Measurements from ENCODE around the gene FLYWCH1. TPM values are rescaled to one million over a fixed set of nuclear protein-coding genes. Genes with fewer than 3 reads are reported as not detected.

The FLYWCH1 gene
- total RNA-seq, 1 donor from 2014 or later: 21.6 TPM

DNA sequence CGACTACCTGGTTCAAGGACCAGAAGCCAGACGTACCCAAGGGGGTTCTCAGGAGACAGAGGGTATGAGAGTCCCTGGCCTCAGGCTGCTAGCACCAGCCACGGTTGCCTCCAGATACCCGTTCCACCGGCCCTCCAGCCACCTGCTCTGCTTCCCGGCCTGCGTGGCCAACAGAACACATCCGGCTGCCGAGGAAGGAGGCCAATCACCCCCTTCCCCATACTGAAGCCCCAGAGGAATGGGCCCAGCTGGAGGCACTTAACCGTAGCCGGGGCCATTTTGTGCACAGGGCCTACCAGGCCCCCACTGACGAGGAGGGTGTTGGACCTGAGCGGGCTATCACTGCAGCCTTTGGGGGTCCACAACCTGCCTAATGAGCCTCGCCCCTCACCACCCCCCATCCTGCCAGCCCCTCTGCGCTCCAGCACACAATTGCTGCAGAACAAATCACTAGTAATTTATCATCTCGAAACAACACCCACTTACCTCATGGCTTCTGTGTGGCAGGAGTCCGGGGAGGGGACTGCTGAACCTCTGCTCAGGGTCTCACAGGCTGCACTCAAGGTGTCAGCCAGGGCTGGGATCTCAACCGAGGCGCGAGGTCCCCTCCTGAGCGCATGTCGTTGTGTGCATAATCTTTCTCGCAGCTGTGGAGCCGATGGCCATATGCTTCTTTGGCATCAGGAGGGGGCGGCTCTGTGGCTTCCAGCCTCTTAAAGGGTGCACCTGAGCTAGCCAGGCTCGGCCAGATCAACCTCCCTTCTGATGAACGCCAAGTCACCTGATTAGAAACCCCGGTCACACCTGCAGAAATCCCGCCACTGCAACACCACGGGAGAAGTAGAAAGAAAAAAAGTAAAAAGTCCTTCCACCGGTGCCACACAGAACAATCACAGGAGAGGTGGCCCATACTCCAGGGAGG, 42.2 kb downstream of the FLYWCH1 start:
- no peak for DNase-seq

DNA sequence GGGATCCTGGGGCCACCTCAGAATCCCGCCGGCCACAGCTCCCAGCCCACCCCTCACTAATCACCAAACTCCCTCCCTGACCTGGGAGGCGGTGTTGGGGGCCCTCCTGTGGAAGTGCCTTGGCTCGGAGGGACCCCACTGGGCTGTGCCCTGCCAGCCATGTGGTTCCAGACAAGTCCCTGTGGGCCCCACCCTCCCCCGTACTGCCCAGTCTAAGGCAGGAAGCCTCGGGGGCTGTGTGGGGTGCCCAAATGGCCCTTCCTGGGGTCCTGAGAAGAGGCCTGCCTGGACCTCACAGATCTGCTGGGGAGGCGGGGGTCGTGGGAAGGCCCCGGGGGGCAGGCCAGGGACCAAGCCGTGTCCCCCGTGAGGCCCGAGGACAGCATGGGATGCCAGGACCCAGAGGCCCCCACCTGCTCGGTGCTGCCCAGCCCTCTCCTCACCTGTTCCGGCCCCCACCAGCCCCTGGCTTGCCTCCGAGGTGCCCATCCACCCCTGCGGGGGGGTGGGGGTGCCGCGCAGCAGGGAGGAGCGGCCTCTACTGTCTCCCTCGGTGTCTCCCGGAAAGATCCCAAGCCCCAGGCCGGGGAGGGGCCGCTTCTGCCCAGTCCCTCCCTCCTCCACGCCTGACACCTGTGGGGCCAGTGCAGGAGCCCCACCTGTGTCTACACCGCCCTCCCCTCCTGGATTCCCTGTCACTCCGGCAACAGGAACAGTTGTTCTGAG, 43.1 kb downstream of the FLYWCH1 start:
- no peak for DNase-seq

DNA sequence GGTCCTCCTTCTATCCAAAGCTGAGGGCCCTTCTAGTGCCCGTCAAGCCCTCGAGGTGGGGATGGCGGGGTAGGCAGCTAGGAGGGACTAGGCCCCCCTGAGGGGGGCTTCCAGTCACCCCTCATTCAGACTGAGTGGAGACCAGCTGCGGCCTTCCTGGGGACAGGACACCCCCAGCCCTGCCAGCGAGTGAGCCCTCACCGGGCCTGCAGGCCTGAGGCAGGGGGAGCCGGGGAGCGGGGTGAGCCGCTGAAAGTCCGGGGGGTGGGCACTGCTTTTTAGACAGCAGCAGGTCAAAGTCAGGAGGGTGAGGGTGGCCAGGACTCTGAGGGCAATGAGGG, 43.7 kb downstream of the FLYWCH1 start:
- no peak for DNase-seq

DNA sequence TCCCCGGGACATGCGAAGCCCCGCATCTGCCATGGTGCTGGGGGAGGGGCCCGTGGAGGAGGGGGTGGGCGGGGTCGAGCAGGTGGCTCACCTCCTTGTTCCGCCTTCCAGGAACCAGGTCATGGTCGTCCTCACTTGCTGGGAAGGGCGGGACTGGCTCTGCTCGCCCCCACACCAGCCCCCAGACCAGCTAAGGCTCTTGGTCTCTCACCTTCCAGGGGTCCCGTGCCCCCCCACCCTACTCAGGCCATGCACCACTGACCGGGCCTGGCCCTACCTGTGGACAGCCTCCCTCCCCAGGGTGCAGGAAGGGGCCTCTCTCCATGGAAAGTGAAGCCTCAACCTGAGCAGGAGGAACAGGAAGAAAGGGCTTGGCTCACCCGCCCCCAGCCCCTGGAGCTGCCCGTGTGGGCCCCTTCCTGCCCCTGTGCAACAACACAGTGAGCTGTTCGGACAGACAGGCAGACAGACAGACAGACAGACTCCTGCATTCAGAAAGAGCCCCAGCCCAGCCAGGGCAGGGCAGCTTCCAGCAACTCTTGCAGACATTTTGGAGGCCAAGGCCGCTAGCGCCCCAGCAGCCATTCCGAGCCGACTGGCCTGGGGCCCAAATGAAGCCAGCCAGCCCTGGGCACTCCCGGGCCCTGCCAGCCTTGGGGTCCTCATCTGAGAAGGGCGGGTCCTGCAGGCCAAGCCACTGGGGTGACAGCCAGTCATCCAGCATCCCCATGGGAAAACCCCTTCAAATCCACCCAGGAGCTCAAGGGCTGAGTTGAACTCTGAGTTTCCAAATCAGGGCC, 44.2 kb downstream of the FLYWCH1 start:
- DNase-seq: no peak

DNA sequence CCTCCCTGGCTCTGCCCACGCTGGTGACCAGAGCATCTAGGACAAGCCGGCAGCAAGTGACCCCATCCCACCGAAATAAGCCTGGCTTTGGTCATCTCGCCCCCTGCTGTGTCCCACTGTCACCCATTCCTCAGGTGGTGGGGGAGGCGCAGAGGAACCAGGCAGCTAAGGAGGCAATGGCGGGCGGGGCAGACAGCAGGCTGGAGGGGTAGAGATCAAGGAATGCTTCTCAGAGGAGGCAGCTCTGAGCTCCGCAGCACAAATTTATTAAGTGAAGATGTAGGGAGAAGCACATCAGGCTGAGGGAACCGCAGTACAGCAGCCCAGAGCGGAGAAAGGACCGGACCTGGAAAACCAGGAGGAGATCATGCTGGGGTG, 44.8 kb downstream of the FLYWCH1 start:
- no peak for DNase-seq

DNA sequence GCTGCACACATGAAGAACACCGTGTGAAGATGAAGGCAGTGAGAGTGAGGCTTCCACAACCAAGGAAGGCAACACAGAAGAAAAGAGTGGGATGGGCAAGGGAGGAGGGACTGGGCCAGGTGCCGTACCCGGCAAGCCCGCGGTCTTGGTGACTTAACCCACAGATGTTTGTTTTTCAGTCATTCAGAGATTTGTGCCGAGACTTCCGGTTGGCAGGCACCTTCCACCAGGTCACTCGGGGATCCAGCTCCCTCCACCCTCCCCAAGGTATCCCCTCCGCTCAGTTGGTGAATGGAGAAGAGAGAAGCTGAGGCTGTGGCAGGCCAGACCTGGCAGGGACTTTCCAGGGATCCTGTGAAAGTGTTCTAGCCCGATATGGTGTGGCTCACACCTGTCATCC, 47.5 kb downstream of the FLYWCH1 start:
- no peak for DNase-seq

DNA sequence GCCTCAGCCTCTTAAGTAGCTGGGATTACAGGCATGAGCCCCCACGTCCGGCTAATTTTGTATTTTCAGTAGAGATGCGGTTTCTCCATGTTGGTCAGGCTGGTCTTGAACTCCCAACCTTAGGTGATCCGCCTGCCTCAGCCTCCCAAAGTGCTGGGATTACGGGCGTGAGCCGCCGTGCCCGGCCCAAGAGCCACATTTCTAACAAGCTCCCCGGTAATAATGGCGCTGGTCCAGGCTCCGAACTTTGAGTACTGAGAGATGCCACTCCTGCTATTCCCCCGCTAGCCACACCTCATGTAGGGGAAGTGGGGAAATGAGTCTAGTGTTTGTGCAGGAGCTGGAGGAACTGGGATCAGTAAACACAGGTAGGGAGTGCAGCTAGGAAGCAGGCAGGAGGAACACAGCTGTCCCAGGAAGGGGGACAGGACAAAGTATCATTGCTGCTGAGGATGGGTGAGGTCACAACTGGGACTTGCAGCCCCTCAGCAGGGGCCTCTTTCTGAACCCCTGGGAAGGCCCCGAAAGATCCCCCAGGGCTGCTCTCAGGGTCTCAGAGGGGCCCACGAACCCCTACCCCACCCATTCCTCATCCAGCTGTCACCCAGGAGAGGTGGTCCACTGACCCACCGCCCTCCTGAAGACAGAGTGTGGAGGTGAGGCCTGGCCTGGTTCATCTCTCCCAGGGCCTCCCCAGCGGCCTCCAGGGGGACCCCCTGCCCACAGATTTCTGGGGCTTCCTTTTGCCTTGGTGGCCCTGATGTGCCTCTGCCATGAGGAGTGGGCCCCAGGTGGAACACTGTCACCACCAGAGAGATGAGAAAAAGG, 48.7 kb downstream of the FLYWCH1 start:
- no peak for DNase-seq

DNA sequence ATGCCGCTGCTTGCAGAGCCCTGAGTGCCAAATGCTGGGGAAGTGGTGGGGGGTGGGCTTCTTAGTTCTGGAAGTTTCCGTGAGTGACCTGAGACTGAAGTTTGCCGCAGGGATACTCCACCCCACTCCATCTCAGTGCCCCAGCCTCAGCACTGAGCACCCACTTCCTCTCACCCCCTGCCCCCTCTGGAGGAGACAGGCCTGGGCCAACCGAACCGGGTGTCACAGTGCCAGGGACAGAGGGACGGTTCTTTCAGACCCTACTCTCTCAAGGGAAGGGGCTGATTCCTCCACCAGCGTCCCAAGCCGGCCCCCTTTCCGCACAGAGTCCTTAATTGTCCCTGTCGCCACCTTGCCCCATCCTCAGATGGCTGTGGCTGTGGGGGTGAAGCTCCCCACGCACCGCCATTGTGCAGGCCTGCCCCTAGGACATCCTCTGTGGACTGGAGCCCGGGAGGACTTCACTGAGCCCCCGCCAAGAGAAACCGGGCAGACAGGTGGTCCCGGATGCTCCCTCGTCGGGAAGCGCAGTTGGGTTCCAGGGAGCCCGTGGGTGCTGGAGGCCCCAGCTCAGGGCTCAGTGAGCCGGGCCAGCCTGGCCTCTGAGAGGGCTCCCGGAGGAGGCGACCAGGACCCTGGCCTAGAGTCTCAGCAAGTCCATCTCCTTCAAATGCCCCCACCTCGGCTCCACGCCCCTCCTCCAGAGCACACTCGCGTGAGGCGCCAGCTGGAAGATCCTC, 50.8 kb downstream of the FLYWCH1 start:
- no peak for DNase-seq

DNA sequence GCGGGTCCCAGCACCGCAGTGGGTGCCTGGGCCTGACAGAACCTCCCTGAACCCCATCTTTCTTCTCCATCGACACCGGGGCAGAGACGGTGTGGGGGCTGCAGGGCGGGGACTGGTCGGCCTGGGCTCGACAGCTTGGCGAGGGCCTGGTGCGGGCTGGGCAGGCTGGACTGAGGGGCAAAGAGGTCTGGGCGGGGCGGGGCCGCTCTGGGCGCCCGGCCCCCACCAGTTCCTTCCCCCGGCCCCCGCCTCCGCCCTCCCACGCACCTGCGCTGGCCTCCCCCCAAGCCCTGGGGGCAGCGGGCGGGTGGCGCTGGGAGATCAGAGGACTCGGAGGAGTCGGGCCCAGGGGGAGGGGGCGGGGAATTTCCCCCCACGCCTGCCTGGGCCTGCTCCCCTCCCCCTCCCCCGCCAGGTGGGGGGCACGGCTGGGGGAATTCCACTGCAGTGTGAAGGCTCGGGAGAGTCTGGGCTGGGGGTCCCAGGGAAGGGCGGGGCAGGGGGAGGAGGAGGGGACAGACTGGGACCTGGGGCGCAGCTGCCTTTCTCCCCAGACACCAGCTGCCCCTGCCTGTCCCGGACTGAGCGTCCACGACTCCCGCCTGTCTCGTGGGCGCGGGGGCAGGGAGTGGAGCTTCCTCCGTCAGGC, 51.5 kb downstream of the FLYWCH1 start:
- DNase-seq: peak; percentile 73

DNA sequence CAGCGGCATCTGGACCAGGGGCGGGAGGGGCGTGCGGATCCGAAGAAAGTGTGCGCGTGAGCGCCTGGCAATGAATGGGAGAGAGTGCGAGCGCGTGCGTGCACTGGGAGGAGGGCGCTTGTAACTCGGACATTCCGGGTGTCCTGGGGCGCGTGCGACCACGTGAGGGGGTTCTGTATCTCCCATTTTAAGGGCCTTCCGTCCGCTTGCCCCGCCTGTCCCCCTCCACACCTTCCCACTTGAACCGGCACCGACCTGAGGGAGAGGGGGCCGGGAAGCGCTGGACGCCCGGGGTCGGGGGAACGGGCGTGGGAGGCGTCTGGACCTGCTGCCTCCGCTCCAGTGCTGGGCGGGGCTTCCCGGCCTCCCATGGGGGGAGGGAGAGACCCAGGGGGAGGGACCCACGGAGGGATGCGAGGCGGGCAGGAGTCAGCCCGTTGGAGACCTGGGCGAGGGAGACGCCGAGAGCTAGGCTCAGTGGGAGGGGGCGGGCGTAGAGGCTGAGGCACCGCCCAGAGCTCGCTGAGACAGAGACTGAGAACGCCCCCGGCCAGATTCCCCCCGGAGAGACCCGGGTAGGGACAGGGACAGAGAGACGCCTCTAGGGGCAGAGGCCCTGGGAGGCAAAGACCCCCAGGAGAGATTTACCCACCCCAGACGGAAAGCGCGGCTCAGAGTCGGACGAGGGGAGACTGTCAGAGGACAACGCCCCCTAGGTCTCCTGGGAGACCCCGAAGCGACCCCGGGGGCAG, 52.2 kb downstream of the FLYWCH1 start, which contains the start of gene KREMEN2:
Gene KREMEN2 (plus strand): TSS at position 553 of the 752 bp plus-strand sequence. CDS start 246 bp downstream, outside the sequence.
- peak; percentile 73 for DNase-seq

DNA sequence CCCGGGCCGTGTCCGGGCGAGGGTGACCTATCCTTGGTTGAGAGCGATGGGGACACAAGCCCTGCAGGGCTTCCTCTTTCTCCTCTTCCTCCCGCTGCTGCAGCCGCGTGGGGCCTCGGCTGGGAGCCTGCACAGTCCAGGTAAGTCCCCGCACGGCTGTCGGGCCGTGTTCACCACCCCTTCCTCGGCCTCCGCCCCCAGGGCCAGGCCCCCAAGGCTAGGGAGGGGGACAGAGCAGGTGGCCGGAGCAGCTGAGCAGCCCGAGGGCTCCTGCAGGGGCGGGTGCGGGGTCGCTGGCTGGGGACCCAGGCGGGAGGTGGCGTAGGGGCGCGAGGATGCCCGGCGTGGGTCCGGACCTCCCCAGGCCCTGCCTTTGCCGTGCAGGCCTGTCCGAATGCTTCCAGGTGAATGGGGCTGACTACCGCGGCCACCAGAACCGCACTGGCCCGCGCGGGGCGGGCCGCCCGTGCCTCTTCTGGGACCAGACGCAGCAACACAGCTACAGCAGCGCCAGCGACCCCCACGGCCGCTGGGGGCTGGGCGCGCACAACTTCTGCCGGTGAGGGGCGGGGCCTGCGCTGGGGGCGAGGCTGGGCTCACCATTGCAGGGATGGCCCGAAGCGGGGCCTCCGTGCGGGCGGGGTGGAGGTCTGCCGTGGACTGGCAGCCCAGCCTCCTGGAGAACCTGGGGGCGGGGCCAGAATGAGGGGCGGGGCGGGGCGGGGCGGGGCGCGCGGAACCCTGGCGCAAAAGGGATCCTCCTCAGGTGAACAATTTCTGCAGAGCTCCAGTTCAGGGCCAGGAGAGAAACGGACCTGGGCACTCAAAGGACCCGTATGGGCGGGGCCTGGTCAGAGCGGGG, 53.0 kb downstream of the FLYWCH1 start:
- DNase-seq: peak; percentile 82

DNA sequence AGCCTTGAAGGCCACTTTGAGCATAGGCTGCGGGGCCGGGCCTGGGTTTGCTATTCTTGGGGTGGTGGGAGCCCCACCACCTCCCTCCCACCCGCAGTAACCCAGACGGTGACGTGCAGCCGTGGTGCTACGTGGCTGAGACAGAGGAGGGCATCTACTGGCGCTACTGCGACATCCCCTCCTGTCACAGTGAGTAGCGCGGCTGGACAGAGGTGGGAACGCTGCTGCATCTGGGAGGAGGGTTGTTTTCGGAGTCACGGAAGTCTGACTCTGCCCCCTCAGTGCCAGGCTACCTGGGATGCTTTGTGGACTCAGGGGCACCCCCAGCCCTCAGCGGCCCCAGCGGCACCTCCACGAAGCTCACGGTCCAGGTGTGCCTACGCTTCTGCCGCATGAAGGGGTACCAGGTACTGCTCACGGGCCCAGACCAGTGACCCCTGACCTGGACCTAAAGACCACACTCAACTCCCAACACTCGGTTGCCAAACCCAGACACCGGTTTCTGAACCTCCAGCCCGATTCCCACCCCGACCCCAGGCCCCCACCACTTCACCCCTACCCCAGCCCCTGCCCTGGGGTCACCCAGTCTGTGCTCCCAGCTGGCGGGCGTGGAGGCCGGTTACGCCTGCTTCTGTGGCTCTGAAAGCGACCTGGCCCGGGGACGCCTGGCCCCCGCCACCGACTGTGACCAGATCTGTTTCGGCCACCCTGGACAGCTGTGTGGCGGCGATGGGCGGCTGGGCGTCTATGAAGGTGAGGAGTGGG, 54.5 kb downstream of the FLYWCH1 start:
- no peak for DNase-seq

DNA sequence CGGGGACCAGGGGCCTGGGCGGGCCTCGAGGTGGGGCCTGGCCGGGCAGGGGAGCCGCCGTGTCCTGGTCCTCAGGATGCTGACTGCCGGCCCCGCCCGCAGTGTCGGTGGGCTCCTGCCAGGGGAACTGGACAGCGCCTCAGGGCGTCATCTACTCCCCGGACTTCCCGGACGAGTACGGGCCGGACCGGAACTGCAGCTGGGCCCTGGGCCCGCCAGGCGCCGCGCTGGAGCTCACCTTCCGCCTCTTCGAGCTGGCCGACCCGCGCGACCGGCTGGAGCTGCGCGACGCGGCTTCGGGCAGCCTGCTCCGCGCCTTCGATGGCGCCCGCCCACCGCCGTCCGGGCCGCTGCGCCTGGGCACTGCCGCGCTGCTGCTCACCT, 55.1 kb downstream of the FLYWCH1 start:
- DNase-seq: no peak

DNA sequence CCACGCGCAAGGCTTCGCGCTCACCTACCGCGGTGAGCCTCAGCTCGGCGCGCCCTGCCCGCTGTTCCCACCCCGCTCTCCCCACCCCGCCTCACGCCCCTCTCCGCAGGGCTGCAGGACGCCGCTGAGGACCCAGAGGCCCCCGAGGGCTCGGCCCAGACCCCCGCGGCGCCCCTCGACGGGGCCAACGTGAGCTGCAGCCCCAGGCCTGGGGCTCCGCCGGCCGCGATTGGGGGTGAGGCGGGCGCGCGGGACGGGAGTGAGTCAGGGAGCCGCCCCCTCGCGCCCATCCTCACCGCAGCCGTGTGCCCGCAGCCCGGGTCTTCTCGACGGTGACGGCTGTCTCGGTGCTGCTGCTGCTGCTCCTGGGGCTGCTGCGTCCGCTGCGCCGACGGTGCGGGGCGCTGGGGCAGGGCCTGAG, 55.5 kb downstream of the FLYWCH1 start:
- DNase-seq: no peak

DNA sequence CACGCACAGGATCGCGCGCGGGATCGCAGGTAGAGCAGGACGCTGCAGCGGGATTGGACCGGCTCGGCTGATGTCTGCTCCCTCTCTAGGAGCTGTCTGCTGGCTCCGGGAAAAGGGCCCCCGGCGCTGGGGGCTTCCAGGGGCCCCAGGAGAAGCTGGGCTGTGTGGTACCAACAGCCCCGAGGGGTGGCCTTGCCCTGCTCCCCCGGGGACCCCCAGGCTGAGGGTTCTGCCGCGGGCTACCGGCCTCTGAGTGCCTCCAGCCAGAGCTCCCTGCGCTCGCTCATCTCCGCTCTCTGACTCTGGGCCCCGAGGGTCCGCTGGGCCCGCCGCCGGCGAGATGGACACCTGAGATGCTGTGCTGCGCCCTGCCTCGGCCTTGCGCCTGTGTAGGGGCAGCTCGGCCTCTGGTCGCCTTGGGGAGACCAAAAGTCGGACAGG, 56.0 kb downstream of the FLYWCH1 start:
- no peak for DNase-seq

DNA sequence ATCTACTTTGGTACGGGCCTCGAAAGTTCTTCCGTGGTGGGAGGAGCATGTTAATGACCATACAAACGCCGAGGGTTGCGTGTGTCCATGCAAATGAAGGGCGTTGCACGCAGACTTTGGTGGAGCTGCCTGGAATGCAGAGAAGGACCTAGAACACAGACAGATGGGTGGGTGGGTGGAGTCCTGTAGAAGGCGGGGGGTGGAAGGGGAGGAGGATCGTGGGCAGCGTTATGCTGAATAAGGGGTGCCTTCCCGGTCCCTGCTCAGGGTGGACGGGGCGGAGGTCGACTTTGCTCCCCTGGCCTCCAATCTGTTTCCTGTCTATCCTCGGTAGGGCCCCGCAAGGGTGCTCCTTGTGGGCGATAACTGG, 56.6 kb downstream of the FLYWCH1 start:
- no peak for DNase-seq

DNA sequence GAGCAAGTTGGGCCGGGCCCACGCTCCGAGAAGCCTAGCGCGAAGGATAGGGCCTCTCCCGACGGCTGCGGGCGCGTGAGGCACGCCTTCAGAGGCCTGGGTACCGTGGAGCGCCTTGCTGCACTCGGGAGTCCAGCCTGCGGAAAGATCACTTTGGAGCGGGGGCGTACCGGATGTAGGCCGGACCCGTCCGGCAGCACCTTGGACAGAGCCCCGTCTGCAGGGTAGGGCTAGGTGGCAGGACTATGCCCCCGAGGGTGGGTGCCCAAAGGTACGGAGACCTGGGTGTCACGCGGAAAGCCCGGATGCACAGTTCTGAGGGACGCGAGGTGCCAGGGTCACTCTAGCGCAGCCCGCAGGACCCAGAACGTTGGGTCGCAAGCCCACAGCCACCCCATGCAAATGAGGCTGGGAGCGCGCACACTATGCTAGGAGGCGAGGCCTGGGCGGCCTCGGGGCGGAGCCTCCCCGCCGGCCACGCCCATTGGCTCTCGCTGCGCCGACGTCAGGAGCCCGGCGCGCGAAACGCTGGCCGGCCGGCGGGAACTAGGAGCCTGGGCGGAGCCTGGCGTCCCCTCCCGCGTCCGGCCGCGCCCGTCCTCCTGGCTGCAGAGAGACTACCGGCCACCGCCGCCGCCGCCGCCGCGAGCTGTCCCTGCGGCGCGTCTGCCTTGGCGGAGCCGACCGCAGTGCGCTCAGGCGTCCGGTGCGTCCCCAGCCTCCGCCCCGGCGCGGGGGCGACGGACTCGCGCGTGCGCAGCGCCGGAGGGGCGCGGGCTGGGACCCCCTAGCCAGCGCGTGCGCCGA, 57.2 kb downstream of the FLYWCH1 start, which contains the start of gene PAQR4:
Gene PAQR4 (plus strand): TSS at position 611 of the 807 bp plus-strand sequence. CDS start 327 bp downstream, outside the sequence.
- DNase-seq: peak; percentile 92
